Posterior cingulate gyrus (tissue), 11 donors: Measurements from ENCODE around the gene MACROD2.
A peak's percentile ranks its signal among the peaks of the same experiment; 100 is the strongest.
"Not testable (repeated sequence)": the region's sequence is repeated elsewhere in the genome, so short reads cannot be mapped to it uniquely, and the experiment has no call there.

ENCODE experiments used
- DNase-seq, 10 donors: peaks; one replicate each; pipeline versions ENCODE4 v3.0.0 to v3.0.0-alpha.2; 2020 to 2021; ENCODE audit warnings: mixed read lengths in 3 of 10
- intact Hi-C: fragments of 100-400 bp; cut with DNase I; formaldehyde crosslinking; loops from one replicate; pipeline ENCODE4 v1.15.1; 2023

Gene MACROD2

DNA sequence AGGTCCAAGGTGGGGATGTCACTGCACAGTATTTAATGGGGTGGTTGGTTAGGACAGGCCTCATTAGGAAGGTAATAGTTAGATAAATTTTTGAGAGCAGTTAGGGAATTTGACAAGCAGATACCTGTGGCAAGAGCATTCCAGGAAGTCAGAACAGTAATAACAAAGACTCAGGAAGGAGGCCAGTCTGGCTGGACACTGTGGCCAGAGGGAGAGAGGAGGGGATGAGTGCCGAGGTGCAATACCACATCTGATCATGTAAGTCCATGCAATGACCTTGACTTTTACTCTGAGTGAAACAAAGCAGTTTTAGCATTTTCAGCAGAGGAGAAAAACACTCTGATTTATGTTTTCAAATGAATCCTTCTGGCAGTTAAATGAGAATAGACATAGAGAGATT lies 1332.8 kb downstream of the MACROD2 start:
- DNase-seq, result no peak
- intact Hi-C loops, result no loop called here

DNA sequence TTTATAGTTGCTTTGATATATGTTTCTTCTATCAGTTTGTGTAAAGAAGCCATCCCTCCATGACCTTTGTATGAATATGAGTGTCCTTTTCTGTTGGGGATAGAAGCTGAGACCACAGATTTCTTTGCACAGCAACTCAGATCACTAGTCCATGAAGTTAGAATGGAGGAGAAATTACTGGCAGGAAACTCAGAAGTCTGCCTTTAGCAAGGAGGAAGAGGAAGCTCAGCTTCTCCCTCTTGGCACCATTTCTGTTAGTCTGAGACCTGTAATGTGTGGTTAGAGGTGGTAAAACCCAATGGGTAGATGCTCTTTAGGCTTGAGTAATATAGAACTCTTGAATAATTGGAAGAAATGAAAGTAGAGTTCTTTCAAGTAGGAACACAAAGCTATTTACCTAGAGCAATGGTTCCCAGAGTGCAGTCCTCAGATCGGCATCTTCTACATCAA lies 1337.4 kb downstream of the MACROD2 start:
- intact Hi-C loops, result no loop called here

DNA sequence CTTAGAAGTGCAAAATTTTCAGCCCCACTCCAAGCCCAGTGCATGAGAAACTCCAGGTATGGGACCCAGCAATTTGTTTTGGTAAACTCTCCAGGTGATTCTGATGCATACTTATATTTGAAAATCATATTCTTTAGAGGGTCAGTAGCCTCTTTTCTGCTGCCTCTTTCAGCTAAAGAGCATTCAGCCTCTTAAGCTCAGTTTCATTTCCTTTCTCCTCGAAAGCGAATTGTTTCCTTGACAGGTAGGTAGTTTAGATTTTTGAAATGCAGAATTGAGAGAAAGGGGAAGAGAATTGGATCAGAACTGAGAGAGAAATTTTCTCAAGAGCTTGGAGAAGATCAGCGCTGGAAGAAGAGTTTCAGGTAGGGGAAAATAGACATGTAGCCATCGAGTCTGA lies 1337.9 kb downstream of the MACROD2 start:
- intact Hi-C loops, result no loop called here
- DNase-seq, result no peak

More for the DNA sequence above, 1337.4 kb downstream of the MACROD2 start:
- DNase-seq, result no peak

DNA sequence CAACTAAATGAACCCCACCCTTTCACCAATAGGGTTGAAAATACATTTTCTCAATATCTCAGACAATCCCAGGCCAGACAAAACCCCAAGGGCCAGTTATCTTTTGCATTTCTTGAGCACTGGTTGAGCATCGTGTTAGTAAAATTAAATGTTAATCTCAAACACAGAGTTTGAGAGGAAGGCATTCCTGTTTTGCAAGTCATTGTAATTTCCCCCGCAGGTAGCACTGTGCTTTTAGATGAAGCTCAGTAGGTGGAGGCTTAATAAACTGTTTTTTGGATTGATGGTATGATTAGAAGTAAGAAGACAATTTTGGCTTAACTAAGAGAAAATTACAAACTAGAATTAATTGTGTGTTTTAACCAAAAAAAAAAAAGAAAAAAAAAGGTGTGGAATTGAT lies 1340.7 kb downstream of the MACROD2 start:
- no peak for DNase-seq
- intact Hi-C loops, result no loop called here

DNA sequence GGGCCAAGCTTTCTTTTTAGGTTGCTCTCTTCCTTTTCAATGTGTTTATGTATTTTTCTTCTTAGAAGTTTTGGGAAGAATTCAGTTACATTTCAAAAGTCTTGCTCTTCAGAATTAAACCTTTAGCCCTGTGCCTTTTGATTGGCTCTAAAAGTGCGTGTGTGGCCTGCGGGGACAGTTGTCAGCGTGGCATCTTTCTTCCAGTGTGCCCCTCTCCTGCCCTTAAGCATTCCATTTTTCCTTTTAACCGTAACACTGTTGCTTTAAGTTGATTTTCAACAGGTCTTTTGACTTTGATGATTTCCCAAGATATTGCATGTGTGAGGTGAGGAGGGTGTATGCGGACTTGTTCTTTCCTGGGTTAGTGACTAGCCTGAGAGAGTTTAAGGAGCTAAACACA lies 1341.2 kb downstream of the MACROD2 start:
- DNase-seq, result no peak
- intact Hi-C loops, result no loop called here

DNA sequence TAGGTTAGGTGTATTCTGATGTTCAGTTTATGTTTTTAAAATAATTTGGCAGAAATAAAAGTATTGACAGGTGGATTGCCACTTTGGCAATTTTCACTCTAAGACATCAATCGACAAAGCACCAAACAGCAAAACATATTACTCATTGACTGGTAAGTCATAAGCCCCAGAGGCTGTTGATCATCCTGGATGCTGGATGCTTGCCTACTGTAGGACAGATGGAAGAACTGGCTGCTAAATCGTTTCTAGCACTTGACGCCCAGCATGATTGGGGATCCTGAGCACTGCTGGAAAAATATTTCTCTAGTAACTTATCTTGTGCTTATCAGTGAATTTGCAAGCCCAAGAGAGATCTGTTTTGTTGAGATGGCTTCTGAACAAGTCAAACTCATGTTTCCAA lies 1343.9 kb downstream of the MACROD2 start:
- peak in 4 of 10 donors; percentile 12 to 76 (median 26) for DNase-seq
- intact Hi-C loops, result no loop called here

DNA sequence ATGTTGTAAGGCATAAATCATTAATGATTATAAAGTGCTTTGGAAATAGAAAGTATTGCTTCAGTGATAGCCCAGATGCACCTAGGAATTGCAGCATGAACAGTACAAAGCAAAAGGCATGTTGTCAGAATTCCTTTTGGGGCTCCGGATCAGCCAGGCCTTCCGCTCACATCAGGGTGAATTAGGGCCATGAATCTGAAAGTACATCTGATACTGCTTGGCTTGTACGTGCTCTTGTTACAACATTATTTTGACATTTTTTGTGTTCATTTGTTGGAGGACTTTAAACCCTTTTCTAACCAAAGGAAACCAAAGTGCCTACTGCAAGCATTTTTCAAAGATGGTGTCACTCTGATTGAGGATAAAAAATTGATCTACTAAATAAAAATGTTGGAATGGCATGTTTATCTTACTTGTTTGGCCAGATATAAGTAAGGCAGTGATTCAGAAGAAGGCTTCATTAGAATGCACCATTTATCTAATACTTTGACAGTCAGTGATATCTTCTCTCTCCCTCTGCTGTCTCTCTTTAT lies 1347.7 kb downstream of the MACROD2 start:
- DNase-seq, result no peak
- intact Hi-C loops, result no loop called here

DNA sequence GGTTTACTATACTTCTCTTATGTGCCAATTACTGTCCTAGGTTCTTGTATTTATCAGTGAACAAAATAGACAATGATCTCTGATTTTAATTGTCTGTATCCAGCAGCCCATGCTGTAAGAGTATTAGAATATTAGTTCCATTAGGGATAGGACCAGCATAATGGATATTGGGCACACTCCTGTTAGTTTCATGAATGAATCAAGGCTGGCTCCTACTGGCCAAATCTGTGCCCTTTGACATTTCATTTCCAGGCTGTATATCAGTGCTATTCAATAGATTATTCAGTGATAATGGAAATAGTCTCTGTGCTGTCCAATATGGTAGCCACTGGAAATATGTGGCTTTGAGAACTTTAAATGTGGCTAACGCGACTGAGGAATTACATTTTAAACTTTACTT lies 1350.0 kb downstream of the MACROD2 start:
- DNase-seq, result no peak
- intact Hi-C loops, result no loop called here

DNA sequence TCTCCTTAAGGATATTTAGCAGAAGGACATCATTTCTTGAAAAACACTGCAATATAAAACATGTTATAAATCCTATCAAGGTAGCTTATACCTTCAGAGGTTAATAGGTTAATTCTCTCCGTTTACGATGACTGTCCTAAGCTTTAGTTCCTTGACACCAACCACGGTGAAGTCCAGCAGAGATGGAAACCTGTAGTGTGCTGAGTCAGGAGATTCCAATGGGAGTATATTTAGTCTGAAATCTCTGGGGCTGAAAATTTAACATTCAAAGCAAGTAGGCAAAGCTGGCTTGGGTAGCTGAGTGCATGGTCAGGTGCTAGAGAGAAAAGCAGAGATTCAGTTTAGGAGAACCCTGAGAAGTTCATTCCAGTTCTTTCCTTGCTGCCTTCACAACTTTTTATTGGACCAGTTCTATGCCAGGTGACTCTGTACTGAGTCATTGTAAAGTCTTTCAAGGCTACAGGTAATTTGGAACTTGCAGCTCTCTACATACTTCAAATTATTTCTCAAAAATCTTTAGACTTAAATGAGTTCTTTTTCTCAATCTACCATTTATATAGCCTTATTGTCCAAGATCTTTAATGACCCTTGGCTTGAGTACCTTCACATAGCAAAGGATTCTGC lies 1351.5 kb downstream of the MACROD2 start:
- no peak for DNase-seq

DNA sequence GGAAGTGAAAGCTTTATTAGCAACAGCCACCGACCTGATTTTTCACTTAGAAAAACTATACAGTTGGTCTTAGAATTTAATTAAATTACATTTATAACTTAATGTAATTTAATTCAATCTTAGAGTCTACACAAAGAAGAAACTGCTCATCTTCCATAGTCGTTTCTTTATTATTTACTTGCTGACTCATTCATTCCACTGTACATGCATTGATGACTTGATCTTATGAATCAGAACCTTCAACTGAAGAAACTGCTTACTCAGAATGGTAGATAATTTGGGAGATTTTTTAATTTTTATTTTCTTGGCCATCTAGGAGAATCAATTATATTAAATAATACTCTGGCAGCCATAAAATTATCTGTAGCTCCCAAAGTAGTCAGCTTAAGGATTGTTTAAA lies 1363.7 kb downstream of the MACROD2 start:
- intact Hi-C loops, result no loop called here
- no peak for DNase-seq

More for the DNA sequence above, 1351.5 kb downstream of the MACROD2 start:
- intact Hi-C loops, result no loop called here

DNA sequence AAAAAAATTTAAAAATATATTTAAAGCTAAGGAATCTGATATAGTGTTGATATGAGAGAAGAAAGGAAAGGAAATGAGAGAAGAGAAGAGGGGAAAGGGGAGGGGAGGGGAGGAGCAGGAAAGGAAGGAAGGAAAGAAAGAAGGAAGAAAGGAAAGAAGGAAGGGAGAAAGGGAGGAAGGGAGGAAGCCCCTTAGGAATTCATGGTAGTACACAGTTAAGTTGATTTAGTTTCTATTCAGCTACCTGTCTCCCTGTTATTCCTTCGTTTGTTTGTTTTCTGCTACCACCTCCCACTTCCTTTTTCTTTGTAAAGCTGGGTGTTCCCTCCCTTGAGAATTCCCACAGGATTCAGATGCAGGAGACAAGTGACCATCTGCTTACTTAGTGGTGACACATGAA lies 1367.5 kb downstream of the MACROD2 start:
- no peak for DNase-seq
- intact Hi-C loops, result no loop called here

DNA sequence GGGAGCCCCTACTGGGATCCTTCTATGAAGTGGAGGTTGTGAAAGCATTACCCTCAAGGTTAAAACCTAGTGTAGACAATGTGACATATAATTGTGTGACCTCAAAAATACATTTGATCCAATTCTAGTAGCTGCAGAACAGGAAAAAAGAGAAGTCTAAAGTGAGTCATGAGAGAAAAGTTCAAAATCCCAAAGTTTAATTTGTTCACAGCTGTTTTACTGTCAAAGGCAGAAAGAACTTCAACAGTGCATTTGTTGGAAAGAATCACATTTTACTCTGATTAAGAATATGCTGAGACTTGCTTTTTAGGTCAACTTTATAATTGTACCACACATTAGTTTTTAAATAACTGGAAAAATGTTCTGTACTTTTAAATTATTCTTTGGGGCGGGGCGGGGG lies 1369.5 kb downstream of the MACROD2 start:
- DNase-seq, result no peak
- intact Hi-C loops, result no loop called here

DNA sequence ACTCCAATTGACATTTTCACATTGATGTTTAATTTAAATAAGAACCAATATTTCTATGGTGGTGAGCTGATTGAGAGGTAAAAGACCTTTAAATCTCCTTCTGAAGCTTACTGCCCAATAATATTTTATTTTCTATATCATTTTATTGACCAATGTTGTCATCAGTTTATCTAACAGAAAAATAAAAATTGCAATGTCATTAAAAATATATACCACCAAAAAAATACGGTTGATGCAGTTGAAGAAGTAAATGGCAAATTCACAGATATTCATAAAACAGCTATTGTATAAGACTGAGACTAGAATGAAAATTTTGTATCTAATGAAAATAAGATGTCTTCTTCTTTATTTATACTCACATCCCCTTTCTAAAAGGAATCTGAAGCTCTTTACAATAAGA lies 1375.1 kb downstream of the MACROD2 start:
- DNase-seq, result no peak
- intact Hi-C loops, result no loop called here

DNA sequence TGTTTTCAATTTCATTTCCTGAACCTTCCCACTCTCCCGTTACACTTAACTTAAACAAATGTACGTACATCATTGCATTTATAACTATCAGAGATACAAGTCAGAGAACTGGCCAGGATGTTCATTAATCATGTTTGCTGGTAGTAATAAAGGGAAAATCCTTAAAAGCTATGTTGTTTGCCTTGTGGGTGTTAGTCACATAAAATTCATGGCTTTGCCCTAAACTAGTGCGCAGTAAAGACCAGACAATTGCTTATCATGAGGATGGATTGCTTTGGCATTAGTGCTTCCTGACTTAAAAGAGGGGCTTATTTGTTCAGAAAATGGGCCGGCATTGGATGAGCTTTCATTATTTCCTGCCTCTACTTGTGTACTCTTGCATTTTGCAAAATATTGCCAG lies 1379.4 kb downstream of the MACROD2 start:
- DNase-seq, result no peak
- intact Hi-C loops, result no loop called here

DNA sequence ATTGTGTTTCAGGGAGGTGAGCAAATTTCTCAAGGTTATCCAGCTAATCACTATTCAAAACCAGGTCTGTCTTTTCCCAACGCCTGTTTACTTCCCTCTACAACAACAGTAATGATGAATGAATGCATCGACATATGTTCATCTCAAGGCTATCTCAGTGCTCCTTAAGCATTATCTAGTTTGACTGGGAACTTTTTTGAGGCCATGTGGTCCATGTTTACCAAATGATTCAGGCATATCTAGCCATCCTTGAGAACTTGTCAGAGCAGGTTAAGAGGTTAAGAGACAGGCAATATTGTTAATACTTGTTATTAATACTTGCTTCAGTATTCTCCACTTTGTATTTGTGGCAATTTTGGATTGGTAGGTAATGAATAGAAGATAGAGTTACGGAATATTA lies 1380.5 kb downstream of the MACROD2 start:
- intact Hi-C loops, result no loop called here
- no peak for DNase-seq

DNA sequence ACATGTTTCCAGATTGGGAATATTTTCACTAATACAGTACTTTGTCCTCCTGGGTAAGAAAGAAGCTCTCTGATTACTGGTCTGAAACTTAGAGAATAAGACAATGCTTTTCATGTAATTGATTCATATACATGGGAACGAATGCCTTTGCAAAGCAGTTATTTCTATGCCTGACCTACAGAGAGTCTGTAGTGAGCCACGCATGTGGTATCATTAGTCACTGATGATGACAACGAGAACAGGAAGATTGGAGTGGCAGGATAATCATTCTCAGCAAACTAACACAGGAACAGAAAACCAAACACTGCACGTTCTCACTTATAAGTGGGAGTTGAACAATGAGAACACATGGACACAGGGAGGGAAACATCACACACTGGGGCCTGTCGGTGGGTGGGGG lies 1382.3 kb downstream of the MACROD2 start:
- not testable (repeated sequence) for DNase-seq

DNA sequence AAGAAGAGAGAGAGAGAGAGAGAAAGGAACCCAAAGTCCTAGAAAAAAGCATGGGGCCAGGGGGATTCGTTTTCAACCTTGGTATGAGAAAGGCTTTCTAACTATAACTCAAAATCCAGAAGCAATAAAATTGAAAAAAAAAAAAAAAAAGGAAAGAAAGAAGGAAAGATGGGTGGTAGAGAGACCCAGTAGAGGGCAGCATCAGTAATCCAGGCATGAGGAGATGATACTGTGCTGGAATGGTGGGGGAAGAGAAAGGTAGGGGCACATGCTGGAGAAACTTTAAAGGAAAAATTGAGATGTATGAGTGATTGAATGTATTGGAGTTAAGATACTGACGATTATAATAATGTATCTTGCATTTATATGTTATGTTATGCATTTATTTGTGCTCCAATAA lies 1382.8 kb downstream of the MACROD2 start:
- no peak for DNase-seq
- intact Hi-C loops, result no loop called here

More for the DNA sequence above, 1382.3 kb downstream of the MACROD2 start:
- intact Hi-C loops, result not testable (repeated sequence)

DNA sequence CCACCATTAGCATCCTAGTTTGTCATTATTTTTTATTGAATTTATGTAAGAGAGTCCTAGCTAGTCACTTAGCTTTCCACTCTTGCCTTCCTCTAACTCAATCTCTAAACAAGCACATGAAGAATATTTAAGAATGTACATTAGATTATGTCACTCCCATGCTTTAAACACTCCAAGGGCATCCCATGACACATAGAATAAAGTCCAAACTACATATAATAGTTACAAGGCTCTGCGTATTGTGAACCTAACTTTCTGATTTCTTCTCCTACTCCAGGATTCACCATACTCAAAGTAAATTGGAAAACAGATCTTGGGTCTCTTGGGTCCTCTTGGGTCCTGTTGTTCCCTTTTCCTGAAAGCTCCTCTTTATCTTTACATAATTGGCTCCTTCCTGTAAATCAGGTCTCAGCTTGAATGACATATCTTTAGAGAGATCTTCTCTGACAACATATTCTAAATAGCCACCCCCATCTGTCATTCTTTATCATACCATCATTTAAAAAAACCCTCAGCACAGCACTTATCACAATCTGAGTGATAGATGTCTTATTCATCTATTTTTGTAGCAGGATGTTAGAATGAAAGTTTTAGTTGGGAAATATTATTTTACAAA lies 1384.5 kb downstream of the MACROD2 start:
- intact Hi-C loops, result no loop called here
- no peak for DNase-seq

DNA sequence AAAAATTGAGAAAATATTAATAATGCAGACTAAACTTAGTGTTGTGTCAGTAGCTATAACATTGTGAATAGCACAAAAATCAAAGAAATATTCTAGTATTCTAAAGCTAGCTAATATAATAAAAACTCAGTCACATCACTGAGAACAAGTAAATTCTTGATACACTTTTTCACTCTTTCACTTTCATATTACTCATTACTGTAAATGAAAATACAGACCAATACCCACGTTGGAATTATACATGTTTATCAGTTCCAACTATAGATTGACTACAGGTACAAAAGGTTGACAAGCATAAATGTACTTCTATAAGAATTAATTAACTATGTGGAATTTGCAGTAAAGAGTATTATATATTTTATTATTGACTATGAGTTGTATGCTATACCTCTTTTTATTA lies 1385.5 kb downstream of the MACROD2 start:
- intact Hi-C loops, result no loop called here
- DNase-seq, result no peak

DNA sequence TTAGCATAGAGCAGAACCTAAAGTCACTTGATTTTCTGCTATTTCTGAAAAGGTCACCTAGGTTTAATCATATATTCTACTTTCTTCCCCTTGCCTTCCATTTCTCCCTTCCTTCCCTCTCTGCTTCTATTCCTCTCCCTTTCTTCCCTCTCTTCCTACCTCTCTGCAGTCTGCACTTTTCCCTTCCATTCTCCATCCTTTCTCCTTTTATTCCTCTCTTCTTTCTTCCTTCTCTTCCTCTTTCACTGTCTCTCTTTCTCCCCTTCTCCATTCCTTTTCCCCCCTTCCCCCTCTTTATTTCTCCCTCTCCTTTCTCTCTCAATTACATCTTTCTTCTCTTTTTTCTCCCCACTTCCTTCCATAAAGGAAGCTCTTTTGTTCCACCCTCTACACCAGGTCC lies 1391.9 kb downstream of the MACROD2 start:
- no peak for DNase-seq
- intact Hi-C loops, result no loop called here

DNA sequence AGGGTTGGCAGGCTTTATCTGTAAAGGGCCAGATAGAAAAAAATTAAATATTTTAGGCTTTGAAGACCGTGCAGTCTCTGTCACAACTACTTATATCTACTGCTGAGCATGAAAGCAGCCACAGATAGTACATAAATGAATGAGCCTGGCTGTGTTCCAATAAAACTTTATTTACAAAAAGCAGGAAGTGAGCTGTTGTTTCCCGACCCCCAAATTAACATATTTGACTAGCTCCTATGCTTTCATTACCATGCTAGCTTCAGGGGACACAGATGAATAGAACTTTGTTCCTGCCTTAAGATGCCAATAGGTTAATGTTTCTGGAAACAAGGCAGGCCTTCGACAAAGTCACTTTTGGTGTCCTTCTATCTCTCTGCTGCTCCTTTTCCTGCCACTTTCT lies 1400.1 kb downstream of the MACROD2 start:
- intact Hi-C loops, result no loop called here
- DNase-seq, result no peak

DNA sequence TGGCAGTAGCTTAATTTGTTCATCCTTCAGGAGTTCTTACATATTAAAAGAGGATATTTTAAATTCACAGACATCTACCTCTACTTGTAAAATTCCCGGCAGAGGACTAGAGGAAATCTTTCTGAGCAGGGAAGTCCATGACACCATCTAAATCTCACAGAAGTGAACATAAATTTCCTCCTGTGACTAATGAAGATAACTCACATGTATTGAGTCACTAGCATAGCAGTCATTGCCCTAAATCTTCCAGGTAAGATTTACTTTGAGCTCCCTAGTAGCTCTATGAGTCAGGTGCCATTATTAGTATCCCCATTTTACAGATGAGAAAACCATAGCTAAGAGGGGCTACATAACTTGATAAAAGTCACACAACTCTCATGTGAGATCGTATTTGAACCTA lies 1400.7 kb downstream of the MACROD2 start:
- DNase-seq, result no peak
- intact Hi-C loops, result no loop called here
